ENCODE data around the gene GRAMD1A. TPM values are rescaled to one million over a fixed set of nuclear protein-coding genes. Genes with fewer than 3 reads are reported as not detected.

The GRAMD1A gene
- total RNA-seq, 3 donors from 2014 or later (not counting 1 experiment from before 2014, with no cell fraction given): 57.6 to 80.3 (median 66.6) TPM

GRCh38 chr19:35055715-35056179 lies 55.6 kb downstream of the GRAMD1A start:
- H3K9me3 Mint-ChIP-seq: no peaks in the 10 kb centered on the region
- H3K9me3 ChIP-seq (ENCODE audit: control insufficient read depth, insufficient read depth, low read length): no peaks in the 10 kb centered on the region
- intact Hi-C loops (cut with micrococcal nuclease): no loop called here
- H3K36me3 ChIP-seq (ENCODE audit: control insufficient read depth, insufficient read depth, low read length): no peaks in the 10 kb centered on the region
- H3K4me3 Mint-ChIP-seq: no peak overlapping the region
- no peaks in the 10 kb centered on the region for H3K36me3 Mint-ChIP-seq
- DNase-seq (peak in 1 of 2 donors; percentile 35), ATAC-seq (no peak)
- H3K27ac Mint-ChIP-seq: no peak overlapping the region
- H3K4me3 ChIP-seq (ENCODE audit: low read length): no peak overlapping the region
- H3K27me3 Mint-ChIP-seq (ENCODE audit: low read depth in 2 of 2): peaks cover 6 to 10% of the 10 kb centered on the region in 2 donors
- WGBS (ENCODE audit: insufficient coverage): 51% methylated on average over 3 of the region's 3 CpGs
- H3K4me1 ChIP-seq (ENCODE audit: control insufficient read depth, insufficient read depth, low read length): no peaks in the 10 kb centered on the region
- no peak overlapping the region for H3K27ac ChIP-seq (ENCODE audit: low read length)
- no peaks in the 10 kb centered on the region for H3K27me3 ChIP-seq (ENCODE audit: control insufficient read depth, insufficient read depth, low read length)
- TF ChIP-seq CTCF (IDR thresholded peaks at IDR 0.05): no peak
- H3K4me1 Mint-ChIP-seq: no peaks in the 10 kb centered on the region

GRCh38 chr19:35056513-35057063 lies 56.5 kb downstream of the GRAMD1A start:
- Histone ChIP-seq H3K27me3 (ENCODE audit: control insufficient read depth, insufficient read depth, low read length) (no peaks in the 10 kb centered on the region), H3K9me3 (ENCODE audit: control insufficient read depth, insufficient read depth, low read length) (no peaks in the 10 kb centered on the region), H3K4me1 (ENCODE audit: control insufficient read depth, insufficient read depth, low read length) (no peaks in the 10 kb centered on the region), H3K27ac (ENCODE audit: low read length) (no peak overlapping the region), H3K4me3 (ENCODE audit: low read length) (no peak overlapping the region), H3K36me3 (ENCODE audit: control insufficient read depth, insufficient read depth, low read length) (no peaks in the 10 kb centered on the region)
- DNase-seq: no peak
- no peaks in the 10 kb centered on the region for H3K36me3 Mint-ChIP-seq
- WGBS (ENCODE audit: insufficient coverage): 100% methylated on average over 3 of the region's 6 CpGs
- no peaks in the 10 kb centered on the region for H3K4me1 Mint-ChIP-seq
- TF ChIP-seq CTCF (IDR thresholded peaks at IDR 0.05): no peak
- H3K9me3 Mint-ChIP-seq: no peaks in the 10 kb centered on the region
- no peak for ATAC-seq
- no peak overlapping the region for H3K4me3 Mint-ChIP-seq
- no peak overlapping the region for H3K27ac Mint-ChIP-seq
- intact Hi-C loops (cut with micrococcal nuclease): no loop called here
- peaks cover 6 to 10% of the 10 kb centered on the region in 2 donors for H3K27me3 Mint-ChIP-seq (ENCODE audit: low read depth in 2 of 2)

- no peak for ATAC-seq
- Histone ChIP-seq H3K4me1 (ENCODE audit: control insufficient read depth, insufficient read depth, low read length) (no peaks in the 10 kb centered on the region), H3K27me3 (ENCODE audit: control insufficient read depth, insufficient read depth, low read length) (no peaks in the 10 kb centered on the region), H3K36me3 (ENCODE audit: control insufficient read depth, insufficient read depth, low read length) (no peaks in the 10 kb centered on the region), H3K9me3 (ENCODE audit: control insufficient read depth, insufficient read depth, low read length) (no peaks in the 10 kb centered on the region), H3K27ac (ENCODE audit: low read length) (no peak overlapping the region), H3K4me3 (ENCODE audit: low read length) (no peak overlapping the region)
- no peaks in the 10 kb centered on the region for H3K4me1 Mint-ChIP-seq
- peaks cover 7 to 10% of the 10 kb centered on the region in 2 donors for H3K27me3 Mint-ChIP-seq (ENCODE audit: low read depth in 2 of 2)
- intact Hi-C loops (cut with micrococcal nuclease): no loop called here
- no peak overlapping the region for H3K27ac Mint-ChIP-seq
- no peak for DNase-seq
- no peak overlapping the region for H3K4me3 Mint-ChIP-seq
- H3K9me3 Mint-ChIP-seq: no peaks in the 10 kb centered on the region
- no CpG with 5 or more reads among the region's 2 CpGs for WGBS (ENCODE audit: insufficient coverage)
- TF ChIP-seq CTCF (IDR thresholded peaks at IDR 0.05): no peak
- no peaks in the 10 kb centered on the region for H3K36me3 Mint-ChIP-seq
These were observed 58.2 kb downstream of the GRAMD1A start for GRCh38 chr19:35058370-35058769.
